PC-9 (cell line): Measurements from ENCODE around the gene NSUN7. TPM values are rescaled to one million over a fixed set of nuclear protein-coding genes. Genes with fewer than 3 reads are reported as not detected.

ENCODE experiments used
- BruUV-seq: library from RNA; stranded (reverse); fragments of 400-500 nt; replicated peaks from 2 replicates; lab custom pipeline; 2021; lab: Mats Ljungman, UMichigan
- CTCF ChIA-PET: fragments of 300-600 bp; sonication (Branson Sonifier 250); formaldehyde crosslinking; loops from one replicate; lab custom pipeline; 2022; ENCODE audit warnings: antibody characterized with exemption; lab: Charles Lee
- POLR2A ChIA-PET: fragments of 300-600 bp; sonication (Branson Sonifier 250); formaldehyde crosslinking; loops from one replicate; lab custom pipeline; 2022; ENCODE audit warnings: antibody characterized with exemption; ENCODE audit not compliant: unreplicated experiment; lab: Charles Lee
- DNase-seq, 2 experiments: peaks; one replicate each; pipeline versions ENCODE4 v3.0.0 to v3.0.0-alpha.2; 2015 to 2022; ENCODE audit warnings: mixed read lengths in 1 of 2
- H2AFZ ChIP-seq: fragments of 200-600 bp; sonication (generic); 2 replicates; pipeline ENCODE4 v1.8.1; 2017; ENCODE audit warnings: antibody characterized with exemption
- H3F3A ChIP-seq: fragments of 200-600 bp; sonication (generic); 2 replicates; pipeline ENCODE4 v1.8.1; 2017; ENCODE audit warnings: antibody characterized with exemption, mild to moderate bottlenecking, low read depth; ENCODE audit not compliant: insufficient read depth
- H3K27ac ChIP-seq: fragments of 200-600 bp; sonication (generic); 2 replicates; pipeline ENCODE4 v1.6.1; 2016; ENCODE audit warnings: mixed run types
- H3K27me3 ChIP-seq: fragments of 200-600 bp; sonication (generic); 2 replicates; pipeline ENCODE4 v1.6.1; 2016; ENCODE audit warnings: low read depth, mixed run types; ENCODE audit not compliant: insufficient read depth
- H3K36me3 ChIP-seq: fragments of 200-600 bp; sonication (generic); 2 replicates; pipeline ENCODE4 v1.6.1; 2016; ENCODE audit warnings: low read depth, mixed run types
- H3K4me1 ChIP-seq: fragments of 200-600 bp; sonication (generic); replicated peaks from 2 replicates; pipeline ENCODE4 v1.6.1; 2016; ENCODE audit warnings: mixed run types; ENCODE audit not compliant: insufficient read depth
- H3K4me2 ChIP-seq: fragments of 200-600 bp; sonication (generic); 2 replicates; pipeline ENCODE4 v1.6.1; 2017; ENCODE audit warnings: mixed run types
- H3K4me3 ChIP-seq: fragments of 200-600 bp; sonication (generic); 2 replicates; pipeline ENCODE4 v1.6.1; 2016; ENCODE audit warnings: mixed run types
- H3K79me2 ChIP-seq: fragments of 200-600 bp; sonication (generic); 2 replicates; pipeline ENCODE4 v1.6.1; 2017; ENCODE audit warnings: low read depth, mixed run types
- H3K9me2 ChIP-seq: fragments of 200-600 bp; sonication (generic); 2 replicates; pipeline ENCODE4 v1.8.1; 2017; ENCODE audit warnings: mild to moderate bottlenecking; ENCODE audit not compliant: insufficient read depth
- H3K9me3 ChIP-seq: fragments of 200-600 bp; sonication (generic); 2 replicates; pipeline ENCODE4 v1.8.1; 2016; ENCODE audit warnings: low read depth; ENCODE audit not compliant: insufficient read depth
- H4K20me1 ChIP-seq: fragments of 200-600 bp; sonication (generic); 2 replicates; pipeline ENCODE4 v1.8.1; 2017; ENCODE audit not compliant: insufficient read depth
- EZH2 ChIP-seq: fragments of 200-600 bp; sonication (generic); IDR thresholded peaks from 2 replicates; pipeline ENCODE4 v1.8.0; 2017; ENCODE audit warnings: antibody characterized with exemption, low read depth
- intact Hi-C: fragments of 100-400 bp; cut with micrococcal nuclease; formaldehyde crosslinking; loops from one replicate; pipeline ENCODE4 v1.10.0; 2022; ENCODE audit not compliant: unreplicated experiment
- total RNA-seq: library from RNA; stranded (reverse); gene quantifications from 2 replicates; pipeline ENCODE4 v1.2.3, GENCODE V29; 2021
- TF ChIP-seq, protein P1 (sequence below): fragments of 200-600 bp; sonication (generic); conservative IDR thresholded peaks from 2 replicates; pipeline ENCODE4 v1.6.1; 2017; ENCODE audit warnings: mixed run types, antibody characterized with exemption, mild to moderate bottlenecking, moderate library complexity

The NSUN7 gene
- total RNA-seq, 1 experiment from 2014 or later = 16.8 TPM

- ChIA-PET CTCF (no interaction called here), POLR2A (no interaction called here)
- intact Hi-C loops = no loop called here
- no peak overlapping the region for H3K4me2 ChIP-seq
- no peaks in the 10 kb centered on the region; the same call in 1 of the 2 replicates for H3K4me1 ChIP-seq
- no peak overlapping the region for H2AFZ ChIP-seq
- 0 out of 2 replicates have a peak, but pooled peaks cover 5% of the 10 kb centered on the region for H3F3A ChIP-seq
- no peak overlapping the region for H3K27ac ChIP-seq
- DNase-seq = no peak
- H3K27me3 ChIP-seq = no peaks in the 10 kb centered on the region
- no TSS peak for BruUV-seq
- no peaks in the 10 kb centered on the region for H3K79me2 ChIP-seq
- no peaks in the 10 kb centered on the region for H3K9me3 ChIP-seq
- no peak overlapping the region for H3K4me3 ChIP-seq
- H4K20me1 ChIP-seq = no peaks in the 10 kb centered on the region
- no peak for TF ChIP-seq EZH2
- TF ChIP-seq, protein P1, sequence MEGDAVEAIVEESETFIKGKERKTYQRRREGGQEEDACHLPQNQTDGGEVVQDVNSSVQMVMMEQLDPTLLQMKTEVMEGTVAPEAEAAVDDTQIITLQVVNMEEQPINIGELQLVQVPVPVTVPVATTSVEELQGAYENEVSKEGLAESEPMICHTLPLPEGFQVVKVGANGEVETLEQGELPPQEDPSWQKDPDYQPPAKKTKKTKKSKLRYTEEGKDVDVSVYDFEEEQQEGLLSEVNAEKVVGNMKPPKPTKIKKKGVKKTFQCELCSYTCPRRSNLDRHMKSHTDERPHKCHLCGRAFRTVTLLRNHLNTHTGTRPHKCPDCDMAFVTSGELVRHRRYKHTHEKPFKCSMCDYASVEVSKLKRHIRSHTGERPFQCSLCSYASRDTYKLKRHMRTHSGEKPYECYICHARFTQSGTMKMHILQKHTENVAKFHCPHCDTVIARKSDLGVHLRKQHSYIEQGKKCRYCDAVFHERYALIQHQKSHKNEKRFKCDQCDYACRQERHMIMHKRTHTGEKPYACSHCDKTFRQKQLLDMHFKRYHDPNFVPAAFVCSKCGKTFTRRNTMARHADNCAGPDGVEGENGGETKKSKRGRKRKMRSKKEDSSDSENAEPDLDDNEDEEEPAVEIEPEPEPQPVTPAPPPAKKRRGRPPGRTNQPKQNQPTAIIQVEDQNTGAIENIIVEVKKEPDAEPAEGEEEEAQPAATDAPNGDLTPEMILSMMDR = no peak
- H3K9me2 ChIP-seq = no peaks in the 10 kb centered on the region
- no peaks in the 10 kb centered on the region for H3K36me3 ChIP-seq
Observed at GRCh38 chr4:40731792-40732245, 17.9 kb upstream of the NSUN7 start.

- Histone ChIP-seq H3K27me3 (no peaks in the 10 kb centered on the region), H3K27ac (no peak overlapping the region), H3K4me1 (no peaks in the 10 kb centered on the region; the same call in 1 of the 2 replicates), H4K20me1 (no peaks in the 10 kb centered on the region), H3K9me3 (no peaks in the 10 kb centered on the region), H3F3A (0 out of 2 replicates have a peak, but pooled peaks cover 5% of the 10 kb centered on the region), H3K36me3 (no peaks in the 10 kb centered on the region), H2AFZ (no peak overlapping the region), H3K4me2 (no peak overlapping the region), H3K4me3 (no peak overlapping the region), H3K79me2 (no peaks in the 10 kb centered on the region), H3K9me2 (no peaks in the 10 kb centered on the region)
- no peak for DNase-seq
- TF ChIP-seq, protein P1 = no peak
- TF ChIP-seq EZH2 = no peak
- no TSS peak for BruUV-seq
- CTCF ChIA-PET = interaction anchor here (0.7 to 1.0 kb wide), 2 partner anchors 191 to 399 kb away, joined by 3 to 12 read pairs; no protein-coding TSS in a partner anchor
- intact Hi-C loops = no loop called here
- POLR2A ChIA-PET = interaction anchor here (0.6 kb wide), 1 partner anchor 399 kb away, joined by 8 read pairs; the partner anchor contains the start of gene CHRNA9
Observed at GRCh38 chr4:40733752-40734151, 16.0 kb upstream of the NSUN7 start.

DNA sequence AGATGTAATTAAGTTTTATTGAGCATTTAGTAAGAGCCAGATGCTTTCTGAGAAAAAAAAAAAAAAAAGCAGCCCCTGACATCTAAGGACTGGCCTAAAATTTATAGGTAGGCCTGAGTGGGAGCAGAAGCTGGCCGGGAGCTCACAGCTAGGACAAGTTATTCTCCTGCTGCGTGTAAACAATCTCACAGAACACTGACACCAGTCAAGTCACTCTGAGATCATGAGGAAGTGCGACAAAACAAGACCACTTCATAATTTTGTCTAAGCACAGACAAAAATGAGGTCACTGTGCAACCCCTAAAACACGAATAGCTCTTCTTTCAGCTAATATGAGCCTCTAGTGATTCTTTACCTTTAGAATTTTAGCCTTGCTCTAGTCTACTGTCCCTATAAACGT is 15.3 kb upstream of the NSUN7 start:
- Histone ChIP-seq H3K79me2 (no peaks in the 10 kb centered on the region), H3K27ac (no peak overlapping the region), H4K20me1 (no peaks in the 10 kb centered on the region), H2AFZ (no peak overlapping the region), H3K9me2 (no peaks in the 10 kb centered on the region), H3K9me3 (no peaks in the 10 kb centered on the region), H3K4me1 (no peaks in the 10 kb centered on the region; the same call in 1 of the 2 replicates), H3K36me3 (no peaks in the 10 kb centered on the region), H3K27me3 (no peaks in the 10 kb centered on the region), H3F3A (0 out of 2 replicates have a peak, but pooled peaks cover 5% of the 10 kb centered on the region), H3K4me2 (no peak overlapping the region), H3K4me3 (no peak overlapping the region)
- ChIA-PET POLR2A (interaction anchor here (0.6 kb wide), 1 partner anchor 400 kb away, joined by 8 read pairs; the partner anchor contains the start of gene CHRNA9), CTCF (interaction anchor here (0.6 to 1.7 kb wide), 8 partner anchors 46 to 1750 kb away, joined by 3 to 12 read pairs (median 7); partner anchors contain the start of gene APBB2)
- no peak for DNase-seq
- BruUV-seq = no TSS peak
- intact Hi-C loops = no loop called here
- TF ChIP-seq, protein P1 = no peak
- no peak for TF ChIP-seq EZH2
